ENCODE measurements around the gene CWC27.

GRCh38 chr5:65041296-65042158 lies 272.8 kb downstream of the CWC27 start:
- TF ChIP-seq CTCF (IDR thresholded peaks at IDR 0.05) = no peak
- TF ChIP-seq POLR2A (IDR thresholded peaks at IDR 0.05) = no peak
- TF ChIP-seq EP300 (IDR thresholded peaks at IDR 0.05) = peak in 1 of 2 donors; percentile 8
